Right lobe of liver (tissue), 4 donors: ENCODE data around the gene ZNF543.

Source experiments
- POLR2A ChIP-seq: fragments of 450-650 bp; IDR thresholded peaks from one replicate; pipeline ENCODE4 v1.6.1; 2017; ENCODE audit warnings: antibody characterized with exemption, mild to moderate bottlenecking
- TF ChIP-seq, protein P1 (sequence below), 4 donors: fragments of 200-600 bp in 3 of 4; fragments of 450-650 bp in 1 of 4; IDR thresholded peaks; one replicate each; pipeline versions ENCODE4 v1.5.1 to v1.8.0; 2016 to 2022; ENCODE audit warnings: antibody characterized with exemption in 4 of 4, mild to moderate bottlenecking in 2 of 4
- donor health status: DM: no; HTN: no; CAD: no.
- donor health status: DM: no; HTN: no; CAD: no.
- donor health status: DM: no; HTN: yes; CAD: no.

GRCh38 chr19:57362419-57362818 is 42.1 kb downstream of the ZNF543 start:
- TF ChIP-seq, protein P1, sequence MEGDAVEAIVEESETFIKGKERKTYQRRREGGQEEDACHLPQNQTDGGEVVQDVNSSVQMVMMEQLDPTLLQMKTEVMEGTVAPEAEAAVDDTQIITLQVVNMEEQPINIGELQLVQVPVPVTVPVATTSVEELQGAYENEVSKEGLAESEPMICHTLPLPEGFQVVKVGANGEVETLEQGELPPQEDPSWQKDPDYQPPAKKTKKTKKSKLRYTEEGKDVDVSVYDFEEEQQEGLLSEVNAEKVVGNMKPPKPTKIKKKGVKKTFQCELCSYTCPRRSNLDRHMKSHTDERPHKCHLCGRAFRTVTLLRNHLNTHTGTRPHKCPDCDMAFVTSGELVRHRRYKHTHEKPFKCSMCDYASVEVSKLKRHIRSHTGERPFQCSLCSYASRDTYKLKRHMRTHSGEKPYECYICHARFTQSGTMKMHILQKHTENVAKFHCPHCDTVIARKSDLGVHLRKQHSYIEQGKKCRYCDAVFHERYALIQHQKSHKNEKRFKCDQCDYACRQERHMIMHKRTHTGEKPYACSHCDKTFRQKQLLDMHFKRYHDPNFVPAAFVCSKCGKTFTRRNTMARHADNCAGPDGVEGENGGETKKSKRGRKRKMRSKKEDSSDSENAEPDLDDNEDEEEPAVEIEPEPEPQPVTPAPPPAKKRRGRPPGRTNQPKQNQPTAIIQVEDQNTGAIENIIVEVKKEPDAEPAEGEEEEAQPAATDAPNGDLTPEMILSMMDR (IDR thresholded peaks at IDR 0.05), result no peak
- TF ChIP-seq POLR2A, result no peak
